ENCODE data around the gene COL4A2.

Gene COL4A2

GRCh38 chr13:110559429-110559943, 252.4 kb downstream of the COL4A2 start:
- H3K4me1 ChIP-seq (ENCODE audit: control insufficient read depth, insufficient read depth, low read length), result 0 out of 2 replicates have a peak, but pooled peaks cover 4% of the 10 kb centered on the region
- POLR2A ChIA-PET, result no interaction called here
- CTCF ChIA-PET, result interaction anchor here (0.6 to 1.2 kb wide), 2 partner anchors 12 to 915 kb away, joined by 3 to 5 read pairs; no protein-coding TSS in a partner anchor
- H3K27ac ChIP-seq (ENCODE audit: extremely low read depth, low read depth, low read length), result no peak overlapping the region
- H3K4me3 ChIP-seq (ENCODE audit: low read depth, low read length), result no peak overlapping the region
- TF ChIP-seq ZNF24 (tag by site-specific recombination; IDR thresholded peaks at IDR 0.05) (no peak), REST (tag by site-specific recombination; IDR thresholded peaks at IDR 0.05) (peak; percentile 41)
- H3K9me3 ChIP-seq (ENCODE audit: control insufficient read depth, insufficient read depth, low read depth, low read length), result no peaks in the 10 kb centered on the region
- H3K36me3 ChIP-seq (ENCODE audit: control insufficient read depth in 2 of 2, insufficient read depth in 1 of 2, low read length in 2 of 2), result no peaks in the 10 kb centered on the region

- H3K27ac ChIP-seq (ENCODE audit: extremely low read depth, low read depth, low read length), result no peak overlapping the region
- H3K9me3 ChIP-seq (ENCODE audit: control insufficient read depth, insufficient read depth, low read depth, low read length), result no peaks in the 10 kb centered on the region
- H3K4me1 ChIP-seq (ENCODE audit: control insufficient read depth, insufficient read depth, low read length), result 0 out of 2 replicates have a peak, but pooled peaks cover 4% of the 10 kb centered on the region
- TF ChIP-seq, protein P1, sequence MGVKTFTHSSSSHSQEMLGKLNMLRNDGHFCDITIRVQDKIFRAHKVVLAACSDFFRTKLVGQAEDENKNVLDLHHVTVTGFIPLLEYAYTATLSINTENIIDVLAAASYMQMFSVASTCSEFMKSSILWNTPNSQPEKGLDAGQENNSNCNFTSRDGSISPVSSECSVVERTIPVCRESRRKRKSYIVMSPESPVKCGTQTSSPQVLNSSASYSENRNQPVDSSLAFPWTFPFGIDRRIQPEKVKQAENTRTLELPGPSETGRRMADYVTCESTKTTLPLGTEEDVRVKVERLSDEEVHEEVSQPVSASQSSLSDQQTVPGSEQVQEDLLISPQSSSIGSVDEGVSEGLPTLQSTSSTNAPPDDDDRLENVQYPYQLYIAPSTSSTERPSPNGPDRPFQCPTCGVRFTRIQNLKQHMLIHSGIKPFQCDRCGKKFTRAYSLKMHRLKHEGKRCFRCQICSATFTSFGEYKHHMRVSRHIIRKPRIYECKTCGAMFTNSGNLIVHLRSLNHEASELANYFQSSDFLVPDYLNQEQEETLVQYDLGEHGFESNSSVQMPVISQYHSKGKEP (tag by site-specific recombination; IDR thresholded peaks at IDR 0.05), result no peak
- TF ChIP-seq ZNF654 (tag by site-specific recombination; IDR thresholded peaks at IDR 0.05; ENCODE audit: low read depth), result no peak
- TF ChIP-seq MEIS1 (CRISPR knock-in tag; IDR thresholded peaks at IDR 0.05; ENCODE audit: borderline replicate concordance), result no peak
- no peak for TF ChIP-seq ZNF521 (tag by site-specific recombination; IDR thresholded peaks at IDR 0.05)
- no peaks in the 10 kb centered on the region for H3K36me3 ChIP-seq (ENCODE audit: control insufficient read depth in 2 of 2, insufficient read depth in 1 of 2, low read length in 2 of 2)
- ChIA-PET CTCF (interaction anchor here (0.6 to 1.2 kb wide), 2 partner anchors 12 to 914 kb away, joined by 3 to 5 read pairs; no protein-coding TSS in a partner anchor), POLR2A (no interaction called here)
- H3K4me3 ChIP-seq (ENCODE audit: low read depth, low read length), result no peak overlapping the region
Observed at GRCh38 chr13:110559986-110560385, 252.9 kb downstream of the COL4A2 start.

- Histone ChIP-seq H3K4me3 (ENCODE audit: low read depth, low read length) (peak overlapping the region; percentile 53), H3K9me3 (ENCODE audit: control insufficient read depth, insufficient read depth, low read depth, low read length) (no peaks in the 10 kb centered on the region), H3K4me1 (ENCODE audit: control insufficient read depth, insufficient read depth, low read length) (peaks cover 6% of the 10 kb centered on the region; the same call in 1 of the 2 replicates), H3K27ac (ENCODE audit: extremely low read depth, low read depth, low read length) (peak overlapping the region; percentile 11; the same call in 1 of the 2 replicates), H3K36me3 (ENCODE audit: control insufficient read depth in 2 of 2, insufficient read depth in 1 of 2, low read length in 2 of 2) (no peaks in the 10 kb centered on the region)
- CTCF ChIA-PET, result interaction anchor here (2.0 kb wide), 1 partner anchor 9 kb away, joined by 6 read pairs; no protein-coding TSS in a partner anchor
- POLR2A ChIA-PET, result interaction anchor here (0.6 kb wide), 1 partner anchor 48 kb away, joined by 3 read pairs; no protein-coding TSS in a partner anchor
- no peak for TF ChIP-seq ZNF324 (tag by site-specific recombination; IDR thresholded peaks at IDR 0.05)
- peak; percentile 72 for TF ChIP-seq ZNF629 (tag by site-specific recombination; IDR thresholded peaks at IDR 0.05)
- peak; percentile 31; the same call in 1 of the 2 replicates for TF ChIP-seq ZBTB7A (tag by site-specific recombination; IDR thresholded peaks at IDR 0.05; ENCODE audit: low read depth)
- no peak for TF ChIP-seq ZNF266 (tag by site-specific recombination; IDR thresholded peaks at IDR 0.05; ENCODE audit: low read depth)
- TF ChIP-seq ZNF335 (tag by site-specific recombination; conservative IDR thresholded peaks at IDR 0.05), result 0 out of 2 replicates have a peak, but pooled peaks have one; percentile 44
- peak; percentile 76; the same call in 1 of the 2 replicates for TF ChIP-seq ZNF449 (tag by site-specific recombination; IDR thresholded peaks at IDR 0.05)
- TF ChIP-seq ZNF16 (tag by site-specific recombination; IDR thresholded peaks at IDR 0.05; ENCODE audit: low read depth), result no peak
- TF ChIP-seq ZNF2 (tag by site-specific recombination; IDR thresholded peaks at IDR 0.05), result 0 out of 2 replicates have a peak, but pooled peaks have one; percentile 42
- TF ChIP-seq ZBTB20 (tag by site-specific recombination; IDR thresholded peaks at IDR 0.05), result peak; percentile 44; the same call in 1 of the 2 replicates
- TF ChIP-seq ZIC2 (tag by site-specific recombination; IDR thresholded peaks at IDR 0.05), result peak; percentile 69
Observed at GRCh38 chr13:110560601-110561343, 253.7 kb downstream of the COL4A2 start.
